MCF 10A (cell line): ENCODE data around the gene SIPA1L2. TPM values are rescaled to one million over a fixed set of nuclear protein-coding genes. Genes with fewer than 3 reads are reported as not detected.

ENCODE experiments used
- BruUV-seq: library from RNA; stranded (reverse); fragments of 400-500 nt; replicated peaks from 2 replicates; lab custom pipeline; 2021; lab: Mats Ljungman, UMichigan
- CTCF ChIA-PET: fragments of 300-600 bp; sonication (Branson Sonifier 250); formaldehyde crosslinking; extraction: SDS; loops from one replicate; lab custom pipeline; 2021; ENCODE audit warnings: antibody characterized with exemption, inconsistent platforms; lab: Yijun Ruan, JAX
- POLR2A ChIA-PET: fragments of 300-600, 350-650 bp; sonication (Branson Sonifier 250); formaldehyde crosslinking; extraction: SDS; loops from one replicate; lab custom pipeline; 2020; ENCODE audit warnings: antibody characterized with exemption, inconsistent platforms; lab: Yijun Ruan, JAX
- DNase-seq: peaks from one replicate; pipeline ENCODE4 v3.0.0-alpha.2; 2018; ENCODE audit not compliant: unreplicated experiment
- H3K27ac Mint-ChIP-seq: one replicate; pipeline ENCODE4 v1.8.0; 2022; ENCODE audit warnings: mild to moderate bottlenecking, low read depth, mixed read lengths; ENCODE audit not compliant: unreplicated experiment
- H3K27me3 Mint-ChIP-seq: one replicate; pipeline ENCODE4 v1.8.0; 2022; ENCODE audit warnings: mixed read lengths; ENCODE audit not compliant: insufficient read depth, unreplicated experiment
- H3K36me3 Mint-ChIP-seq: one replicate; pipeline ENCODE4 v1.8.0; 2022; ENCODE audit warnings: mild to moderate bottlenecking, moderate library complexity, mixed read lengths; ENCODE audit not compliant: insufficient read depth, unreplicated experiment
- H3K4me1 Mint-ChIP-seq: one replicate; pipeline ENCODE4 v1.8.0; 2022; ENCODE audit warnings: mixed read lengths; ENCODE audit not compliant: insufficient read depth, unreplicated experiment
- H3K4me3 Mint-ChIP-seq: one replicate; pipeline ENCODE4 v1.8.0; 2022; ENCODE audit warnings: mild to moderate bottlenecking, moderate library complexity, mixed read lengths; ENCODE audit not compliant: unreplicated experiment
- H3K9me3 Mint-ChIP-seq: one replicate; pipeline ENCODE4 v1.8.0; 2022; ENCODE audit warnings: mixed read lengths; ENCODE audit not compliant: unreplicated experiment
- CTCF ChIP-seq: fragments of 200-600 bp; IDR thresholded peaks from one replicate; pipeline ENCODE4 v1.8.0; 2022; ENCODE audit warnings: antibody characterized with exemption, mild to moderate bottlenecking; ENCODE audit not compliant: unreplicated experiment
- intact Hi-C: fragments of 100-400 bp; cut with micrococcal nuclease; formaldehyde crosslinking; loops from 2 replicates; pipeline ENCODE4 v1.14.1; 2022
- total RNA-seq: library from RNA; stranded (reverse); gene quantifications from 2 replicates; pipeline ENCODE4 v1.2.3, GENCODE V29; 2022

The SIPA1L2 gene
- total RNA-seq, 1 experiment from 2014 or later, result 15.2 TPM

GRCh38 chr1:232596666-232597303 is 33.1 kb downstream of the SIPA1L2 start:
- BruUV-seq, result no TSS peak
- H3K4me3 Mint-ChIP-seq, result no peak overlapping the region
- ChIA-PET POLR2A (interaction anchor here (0.9 to 3.0 kb wide), 7 partner anchors 10 to 66 kb away, joined by 3 to 12 read pairs (median 4); no protein-coding TSS in a partner anchor), CTCF (interaction anchor here (0.6 to 2.6 kb wide), 3 partner anchors 16 to 490 kb away, joined by 3 to 17 read pairs (median 7); no protein-coding TSS in a partner anchor)
- TF ChIP-seq CTCF, result no peak
- intact Hi-C loops, result no loop called here
- H3K4me1 Mint-ChIP-seq, result peaks cover 19% of the 10 kb centered on the region
- no peaks in the 10 kb centered on the region for H3K9me3 Mint-ChIP-seq
- peaks cover 6% of the 10 kb centered on the region for H3K36me3 Mint-ChIP-seq
- DNase-seq, result no peak
- H3K27me3 Mint-ChIP-seq, result no peaks in the 10 kb centered on the region
- no peak overlapping the region for H3K27ac Mint-ChIP-seq

GRCh38 chr1:232594768-232595698 is 34.9 kb downstream of the SIPA1L2 start:
- Mint-ChIP-seq H3K27ac (no peak overlapping the region), H3K27me3 (no peaks in the 10 kb centered on the region), H3K9me3 (no peaks in the 10 kb centered on the region), H3K4me1 (peaks cover 28% of the 10 kb centered on the region), H3K36me3 (peaks cover 6% of the 10 kb centered on the region), H3K4me3 (no peak overlapping the region)
- intact Hi-C loops, result no loop called here
- no peak for DNase-seq
- no TSS peak for BruUV-seq
- ChIA-PET CTCF (interaction anchor here (0.5 to 2.6 kb wide), 9 partner anchors 10 to 729 kb away, joined by 3 to 17 read pairs (median 3); no protein-coding TSS in a partner anchor), POLR2A (interaction anchor here (0.6 to 3.0 kb wide), 11 partner anchors 8 to 480 kb away, joined by 3 to 12 read pairs (median 4); no protein-coding TSS in a partner anchor)
- no peak for TF ChIP-seq CTCF

GRCh38 chr1:232593717-232594502 is 36.0 kb downstream of the SIPA1L2 start:
- no peak overlapping the region for H3K4me3 Mint-ChIP-seq
- H3K4me1 Mint-ChIP-seq, result peaks cover 28% of the 10 kb centered on the region

More at GRCh38 chr1:232593717-232594502, 36.0 kb downstream of the SIPA1L2 start:
- Mint-ChIP-seq H3K27ac (peak overlapping the region; percentile 37), H3K36me3 (peaks cover 6% of the 10 kb centered on the region), H3K9me3 (no peaks in the 10 kb centered on the region), H3K27me3 (no peaks in the 10 kb centered on the region)
- no peak for TF ChIP-seq CTCF
- ChIA-PET CTCF (interaction anchor here (0.9 to 2.6 kb wide), 8 partner anchors 9 to 82 kb away, joined by 3 to 17 read pairs (median 4); no protein-coding TSS in a partner anchor), POLR2A (interaction anchor here (0.8 to 3.0 kb wide), 8 partner anchors 8 to 27 kb away, joined by 3 to 12 read pairs (median 5); no protein-coding TSS in a partner anchor)
- intact Hi-C loops, result no loop called here
- BruUV-seq, result no TSS peak
- DNase-seq, result no peak
